Caco-2 (cell line): ENCODE data around the gene CCL5. TPM values are rescaled to one million over a fixed set of nuclear protein-coding genes. Genes with fewer than 3 reads are reported as not detected.

Experiments used
- BruUV-seq: library from RNA; stranded (reverse); fragments of 400-500 nt; replicated peaks from 2 replicates; lab custom pipeline; 2021; lab: Mats Ljungman, UMichigan
- CTCF ChIA-PET: fragments of 300-600 bp; sonication (Branson Sonifier 250); formaldehyde crosslinking; loops from one replicate; lab custom pipeline; 2022; ENCODE audit warnings: antibody characterized with exemption; lab: Charles Lee
- POLR2A ChIA-PET: fragments of 300-600 bp; sonication (Branson Sonifier 250); formaldehyde crosslinking; loops from one replicate; lab custom pipeline; 2022; ENCODE audit warnings: antibody characterized with exemption; lab: Charles Lee
- DNase-seq, 2 experiments: peaks; one replicate each; pipeline versions ENCODE4 v3.0.0 to v3.0.0-alpha.2; 2020 to 2022
- H3K27me3 ChIP-seq: replicated peaks from 2 replicates; pipeline ENCODE4 v1.6.0; 2011; ENCODE audit warnings: low read length; ENCODE audit not compliant: control insufficient read depth, insufficient read depth
- H3K36me3 ChIP-seq: 2 replicates; pipeline ENCODE4 v1.5.1; 2011; ENCODE audit warnings: low read length; ENCODE audit not compliant: control insufficient read depth, insufficient read depth
- H3K4me1 ChIP-seq: fragments of 250-450 bp; sonication (Bioruptor Pico); 2 replicates; pipeline ENCODE4 v1.5.1; 2020; ENCODE audit warnings: mild to moderate bottlenecking
- H3K4me3 ChIP-seq: 2 replicates; pipeline ENCODE4 v1.5.1; 2011; ENCODE audit warnings: low read depth, mild to moderate bottlenecking, control low read depth, low read length
- H3K9me3 ChIP-seq: fragments of 250-450 bp; sonication (Bioruptor Pico); 2 replicates; pipeline ENCODE4 v1.5.1; 2020; ENCODE audit warnings: mild to moderate bottlenecking, moderate library complexity
- H3K27ac Mint-ChIP-seq: one replicate; pipeline ENCODE4 v1.8.0; 2022; ENCODE audit warnings: mixed read lengths; ENCODE audit not compliant: unreplicated experiment
- H3K27me3 Mint-ChIP-seq: one replicate; pipeline ENCODE4 v1.8.0; 2022; ENCODE audit warnings: mixed read lengths; ENCODE audit not compliant: insufficient read depth, unreplicated experiment
- H3K36me3 Mint-ChIP-seq: one replicate; pipeline ENCODE4 v1.8.0; 2022; ENCODE audit warnings: mild to moderate bottlenecking, mixed read lengths; ENCODE audit not compliant: insufficient read depth, unreplicated experiment
- H3K4me1 Mint-ChIP-seq: one replicate; pipeline ENCODE4 v1.8.0; 2022; ENCODE audit warnings: low read depth, mixed read lengths; ENCODE audit not compliant: unreplicated experiment
- H3K4me3 Mint-ChIP-seq: one replicate; pipeline ENCODE4 v1.8.0; 2022; ENCODE audit warnings: mild to moderate bottlenecking, moderate library complexity, mixed read lengths; ENCODE audit not compliant: unreplicated experiment
- H3K9me3 Mint-ChIP-seq: one replicate; pipeline ENCODE4 v1.8.0; 2022; ENCODE audit warnings: mixed read lengths; ENCODE audit not compliant: unreplicated experiment
- CTCF ChIP-seq, 2 experiments: fragments of 200-600 bp in 1 of 2; IDR thresholded peaks; 1 replicate in 1 of 2; 2 replicates in 1 of 2; pipeline versions ENCODE4 v1.5.1 to v1.8.0; 2011 to 2022; ENCODE audit warnings: antibody characterized with exemption in 1 of 2, control low read depth in 1 of 2, inconsistent platforms in 1 of 2, low read depth in 1 of 2, low read length in 1 of 2, mild to moderate bottlenecking in 1 of 2, moderate library complexity in 1 of 2; ENCODE audit not compliant: insufficient read depth in 1 of 2, severe bottlenecking in 1 of 2, unreplicated experiment in 1 of 2
- intact Hi-C: fragments of 100-400 bp; cut with micrococcal nuclease; formaldehyde crosslinking; loops from one replicate; pipeline ENCODE4 v1.10.0; 2022; ENCODE audit not compliant: unreplicated experiment
- total RNA-seq: library from RNA; stranded (reverse); gene quantifications from 2 replicates; pipeline ENCODE4 v1.2.3, GENCODE V29; 2022

CCL5 gene
- total RNA-seq, 1 experiment from 2014 or later, result not detected

- no peaks in the 10 kb centered on the region for H3K9me3 Mint-ChIP-seq
- no peaks in the 10 kb centered on the region for H3K4me1 Mint-ChIP-seq
- intact Hi-C loops, result loop anchor here (5.0 kb wide), 1 partner anchor 85 kb away; the partner anchor contains the start of gene RDM1
- peaks cover 84% of the 10 kb centered on the region for H3K36me3 Mint-ChIP-seq
- H3K4me3 Mint-ChIP-seq, result no peak overlapping the region
- TF ChIP-seq CTCF (IDR thresholded peaks at IDR 0.05; ENCODE audit: insufficient read depth in 1 of 2, low read depth in 1 of 2, low read length in 1 of 2, severe bottlenecking in 1 of 2, unreplicated experiment in 1 of 2), result no peak
- Histone ChIP-seq H3K27me3 (no peaks in the 10 kb centered on the region), H3K4me3 (no peak overlapping the region), H3K4me1 (no peaks in the 10 kb centered on the region), H3K9me3 (no peaks in the 10 kb centered on the region), H3K36me3 (peaks cover 7% of the 10 kb centered on the region)
- no peak overlapping the region for H3K27ac Mint-ChIP-seq
- POLR2A ChIA-PET, result no interaction called here
- CTCF ChIA-PET, result interaction anchor here (1.1 kb wide), 1 partner anchor 60 kb away, joined by 3 read pairs; no protein-coding TSS in a partner anchor
- no peak for DNase-seq
- no peaks in the 10 kb centered on the region for H3K27me3 Mint-ChIP-seq
- BruUV-seq, result no TSS peak
These were observed 33.2 kb downstream of the CCL5 start for GRCh38 chr17:35847006-35847405.

- intact Hi-C loops, result loop anchor here (5.0 kb wide), 1 partner anchor 86 kb away; the partner anchor contains the start of gene RDM1
- TF ChIP-seq CTCF (IDR thresholded peaks at IDR 0.05; ENCODE audit: insufficient read depth in 1 of 2, low read depth in 1 of 2, low read length in 1 of 2, severe bottlenecking in 1 of 2, unreplicated experiment in 1 of 2), result no peak
- H3K9me3 Mint-ChIP-seq, result no peaks in the 10 kb centered on the region
- ChIA-PET POLR2A (no interaction called here), CTCF (interaction anchor here (1.1 kb wide), 1 partner anchor 60 kb away, joined by 3 read pairs; no protein-coding TSS in a partner anchor)
- Histone ChIP-seq H3K36me3 (peaks cover 7% of the 10 kb centered on the region), H3K4me1 (no peaks in the 10 kb centered on the region), H3K27me3 (no peaks in the 10 kb centered on the region), H3K4me3 (no peak overlapping the region), H3K9me3 (no peaks in the 10 kb centered on the region)
- no peak overlapping the region for H3K27ac Mint-ChIP-seq
- no peaks in the 10 kb centered on the region for H3K4me1 Mint-ChIP-seq
- H3K27me3 Mint-ChIP-seq, result no peaks in the 10 kb centered on the region
- no peak for DNase-seq
- no peak overlapping the region for H3K4me3 Mint-ChIP-seq
- no TSS peak for BruUV-seq
- H3K36me3 Mint-ChIP-seq, result peaks cover 87% of the 10 kb centered on the region
These were observed 33.9 kb downstream of the CCL5 start for GRCh38 chr17:35846055-35846809.

- no peaks in the 10 kb centered on the region for H3K9me3 Mint-ChIP-seq
- DNase-seq, result no peak
- no peak overlapping the region for H3K27ac Mint-ChIP-seq
- no peak for TF ChIP-seq CTCF (IDR thresholded peaks at IDR 0.05; ENCODE audit: insufficient read depth in 1 of 2, low read depth in 1 of 2, low read length in 1 of 2, severe bottlenecking in 1 of 2, unreplicated experiment in 1 of 2)
- H3K4me3 Mint-ChIP-seq, result no peak overlapping the region
- H3K4me1 Mint-ChIP-seq, result no peaks in the 10 kb centered on the region
- ChIA-PET CTCF (no interaction called here), POLR2A (no interaction called here)
- Histone ChIP-seq H3K4me3 (no peak overlapping the region), H3K9me3 (no peaks in the 10 kb centered on the region), H3K36me3 (peaks cover 3% of the 10 kb centered on the region), H3K4me1 (no peaks in the 10 kb centered on the region), H3K27me3 (no peaks in the 10 kb centered on the region)
- intact Hi-C loops, result no loop called here
- H3K27me3 Mint-ChIP-seq, result no peaks in the 10 kb centered on the region
- BruUV-seq, result TSS peak; percentile 90
- peaks cover 87% of the 10 kb centered on the region for H3K36me3 Mint-ChIP-seq
These were observed 35.6 kb downstream of the CCL5 start for GRCh38 chr17:35844547-35844946.
